ENCODE results near the gene PDE4B.

PDE4B gene

GRCh38 chr1:66271216-66271903, 478.7 kb downstream of the PDE4B start:
- DNase-seq, result no peak

DNA sequence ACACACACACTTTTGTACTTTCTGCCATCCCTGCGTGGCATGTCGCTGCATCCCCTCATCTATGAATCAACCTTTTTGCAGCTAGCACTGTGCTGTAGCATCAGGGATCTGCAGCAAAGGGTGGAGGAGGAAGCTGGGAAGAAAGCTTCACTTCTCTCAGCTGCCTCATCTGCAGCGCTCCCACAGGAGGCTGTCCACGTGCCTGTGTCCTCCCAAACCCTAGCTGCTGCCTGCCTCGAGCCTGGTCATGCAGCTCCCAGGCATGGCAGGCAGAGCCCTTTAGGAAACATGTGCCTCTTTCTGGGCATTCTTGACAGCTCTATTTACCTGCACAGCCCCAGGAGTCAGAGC, 479.2 kb downstream of the PDE4B start:
- DNase-seq, result no peak

DNA sequence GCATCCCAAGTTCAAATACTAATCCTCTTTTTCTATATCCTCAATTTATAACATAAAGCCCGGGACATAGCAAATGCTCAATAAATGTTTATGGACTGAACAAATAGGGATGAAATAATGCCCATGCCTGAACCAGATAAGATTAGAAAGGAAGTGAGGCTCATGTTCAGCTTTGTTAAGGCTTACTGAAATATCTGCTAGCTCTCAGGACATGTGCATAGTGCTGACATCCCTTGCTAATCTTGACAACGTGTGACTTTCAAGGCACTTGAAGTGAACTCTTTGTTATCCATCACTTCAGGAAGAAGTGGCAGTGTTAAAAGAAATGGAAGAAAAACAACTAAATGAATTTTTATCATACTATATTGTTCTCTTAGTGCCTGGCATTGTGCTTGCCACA, 481.0 kb downstream of the PDE4B start:
- no peak for DNase-seq

- DNase-seq, result no peak
These were observed 481.9 kb downstream of the PDE4B start for GRCh38 chr1:66274634-66275033.

DNA sequence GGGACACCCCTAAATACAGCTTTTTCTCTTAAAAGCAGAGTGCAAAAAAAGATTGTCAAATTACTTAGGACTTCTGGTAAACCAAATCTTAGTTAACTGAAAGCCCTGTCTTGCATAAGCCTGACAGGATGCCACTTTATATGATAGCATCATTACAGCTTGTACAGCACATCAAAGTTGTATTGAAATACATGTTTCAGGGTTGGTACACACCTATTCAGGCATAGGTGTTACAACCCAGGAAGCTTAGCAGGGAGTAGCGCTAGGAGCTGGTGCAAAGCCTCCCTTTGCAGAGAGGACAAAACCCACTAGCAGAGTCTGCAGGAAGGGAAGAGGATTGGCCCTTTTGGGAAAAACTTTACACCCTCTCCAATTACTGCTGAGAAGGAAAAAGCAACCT, 482.4 kb downstream of the PDE4B start:
- DNase-seq, result no peak

DNA sequence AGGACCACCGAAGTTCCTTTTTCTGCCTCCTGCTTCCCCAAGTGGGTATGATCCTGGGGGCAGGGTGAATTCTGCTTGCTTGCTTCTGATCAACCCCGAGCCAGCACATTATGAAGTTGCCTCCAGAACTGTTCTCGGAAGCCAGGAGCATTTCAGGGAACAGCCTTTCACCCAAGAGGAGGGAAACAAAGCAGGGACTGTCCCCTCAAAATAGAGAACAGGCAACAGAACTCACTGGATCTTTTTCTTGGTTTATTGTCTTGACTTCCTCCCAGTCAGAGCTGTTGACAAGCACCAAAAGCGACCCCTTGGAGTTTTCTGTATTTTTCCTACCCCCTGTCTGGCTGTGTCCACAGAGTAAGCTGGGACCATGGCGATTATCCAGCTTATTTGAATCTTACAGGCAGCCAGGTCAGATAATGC, 482.9 kb downstream of the PDE4B start:
- no peak for DNase-seq

DNA sequence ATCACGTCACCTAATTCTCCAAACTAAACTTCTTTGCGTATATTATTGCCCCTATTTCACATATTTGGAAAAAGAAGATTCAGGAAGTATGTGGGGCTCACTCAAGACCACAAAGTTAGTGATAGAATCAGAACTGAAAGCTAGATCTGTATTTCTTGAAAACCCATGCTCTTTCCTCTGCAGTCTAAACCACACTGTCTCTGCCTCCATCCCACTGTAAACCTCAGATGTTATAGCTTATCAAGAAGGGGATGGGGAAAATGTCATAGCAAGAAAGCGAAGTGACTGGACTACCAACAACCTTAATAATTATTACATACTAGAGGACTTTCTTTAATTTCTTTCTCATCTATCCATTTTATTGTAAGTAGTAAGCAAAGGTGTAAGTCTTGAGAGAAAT, 483.5 kb downstream of the PDE4B start:
- DNase-seq, result no peak

DNA sequence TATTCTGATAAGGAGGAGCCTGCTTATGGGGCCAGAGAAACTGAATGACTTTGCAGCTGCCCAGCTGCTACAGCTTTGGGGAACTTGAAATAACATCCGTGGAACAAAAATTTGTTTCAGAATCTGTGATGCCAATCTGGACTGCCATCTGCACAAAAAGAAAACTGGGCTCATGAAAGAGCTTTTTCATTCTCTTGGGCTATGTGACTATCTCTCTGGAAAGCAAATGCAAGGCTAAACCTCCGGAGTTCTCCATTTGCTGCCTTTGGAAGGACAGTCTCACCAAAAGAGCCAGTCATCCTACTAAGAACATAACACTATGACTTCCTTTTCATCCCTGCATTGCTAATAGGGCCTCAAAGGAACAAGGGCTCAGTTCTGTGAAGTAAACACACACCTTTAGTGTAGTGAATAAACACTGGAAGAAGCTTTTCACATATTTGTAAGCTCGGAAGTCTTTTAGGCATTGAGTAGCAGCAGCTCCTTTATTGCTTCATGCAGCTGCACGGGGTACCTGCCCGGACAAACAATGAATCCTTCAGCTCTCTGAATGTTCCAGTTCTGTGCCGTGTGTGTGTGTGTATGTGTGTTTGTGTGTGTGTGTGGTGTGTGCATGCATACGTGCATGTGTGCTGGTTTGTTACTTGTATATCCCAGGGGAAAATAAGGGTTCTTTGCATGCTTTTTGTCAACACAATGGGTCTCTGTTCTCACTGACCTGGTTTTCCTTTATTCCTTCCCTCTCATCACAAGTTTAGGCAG, 485.7 kb downstream of the PDE4B start:
- DNase-seq, result no peak

- no peak for DNase-seq
These were observed 489.1 kb downstream of the PDE4B start for GRCh38 chr1:66281808-66282207.

DNA sequence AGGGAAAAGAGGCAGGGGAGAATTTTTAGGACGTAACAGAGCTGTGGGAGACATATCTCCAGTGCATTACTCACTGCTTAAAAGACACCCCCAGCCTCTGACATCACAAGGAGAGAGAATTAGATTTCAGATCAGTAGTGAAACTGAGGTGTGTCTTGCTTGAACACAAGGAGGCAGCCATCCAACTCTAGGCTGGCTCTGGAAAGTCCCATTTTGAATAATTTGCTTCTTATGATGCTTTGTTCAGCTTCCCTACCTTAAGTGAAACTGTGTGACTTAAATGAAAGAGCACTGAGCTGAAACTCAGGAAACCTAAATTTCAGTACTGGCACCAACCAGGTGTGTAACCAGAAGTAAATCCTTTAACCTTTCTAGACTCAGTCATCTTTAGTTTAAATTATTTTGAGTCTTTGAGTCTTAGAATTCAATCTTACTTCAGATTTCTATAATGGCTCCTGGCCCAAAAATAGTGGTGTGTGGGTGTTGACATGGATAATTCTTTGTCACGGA, 489.7 kb downstream of the PDE4B start:
- DNase-seq, result no peak

DNA sequence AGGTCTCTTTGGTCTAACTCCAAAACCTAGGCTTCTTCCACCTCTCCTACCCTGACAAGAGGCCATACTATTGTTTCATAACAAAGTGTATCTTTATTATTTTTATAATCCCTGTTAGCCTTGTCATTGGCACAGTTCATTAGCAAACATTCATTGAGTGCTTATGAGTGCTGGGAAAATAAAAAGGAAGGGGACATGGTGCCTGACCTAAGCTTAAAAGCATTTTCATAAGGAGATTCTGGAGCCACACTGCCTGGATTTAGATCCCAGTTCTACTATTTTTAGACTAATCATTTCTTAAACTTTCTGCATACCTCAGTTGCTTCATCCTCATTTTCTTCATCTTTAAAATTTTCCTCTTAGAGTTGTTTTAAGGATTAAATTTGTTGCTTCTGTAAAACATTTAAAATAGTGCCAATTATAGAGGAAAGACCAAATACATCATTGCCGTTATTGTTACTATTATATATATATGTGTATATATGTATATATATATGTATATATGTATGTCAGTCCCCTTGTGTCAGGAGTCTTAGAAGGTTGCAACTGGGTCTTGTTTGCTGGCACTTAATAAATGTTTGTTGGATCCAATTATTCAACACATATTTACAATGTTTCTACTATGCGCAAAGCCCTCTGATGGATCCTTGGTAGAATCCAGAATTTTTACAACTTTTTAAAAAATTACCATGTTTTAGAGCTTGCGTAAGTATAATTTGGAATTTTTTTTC, 490.4 kb downstream of the PDE4B start:
- no peak for DNase-seq

DNA sequence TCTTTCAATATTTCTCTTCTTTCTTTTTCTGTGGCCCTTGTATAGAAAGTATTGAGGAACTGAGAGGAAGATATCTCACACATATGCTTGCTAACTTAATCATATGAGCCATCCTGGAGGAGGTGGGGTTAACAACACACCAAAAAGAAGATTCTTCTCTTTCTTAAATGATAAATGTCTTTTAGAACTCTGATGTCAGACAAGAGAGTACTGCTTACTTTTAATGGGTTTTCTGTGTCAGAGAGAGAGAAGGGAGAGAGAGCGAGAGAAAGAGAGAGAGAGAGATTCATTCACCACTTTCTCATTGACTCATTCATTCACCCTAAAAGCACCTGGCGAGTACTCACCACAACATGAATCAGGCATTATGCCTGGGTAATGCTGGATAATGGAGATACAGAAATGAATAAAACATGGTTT, 490.9 kb downstream of the PDE4B start:
- DNase-seq, result no peak

- no peak for DNase-seq
These were observed 492.1 kb downstream of the PDE4B start for GRCh38 chr1:66284746-66285145.

DNA sequence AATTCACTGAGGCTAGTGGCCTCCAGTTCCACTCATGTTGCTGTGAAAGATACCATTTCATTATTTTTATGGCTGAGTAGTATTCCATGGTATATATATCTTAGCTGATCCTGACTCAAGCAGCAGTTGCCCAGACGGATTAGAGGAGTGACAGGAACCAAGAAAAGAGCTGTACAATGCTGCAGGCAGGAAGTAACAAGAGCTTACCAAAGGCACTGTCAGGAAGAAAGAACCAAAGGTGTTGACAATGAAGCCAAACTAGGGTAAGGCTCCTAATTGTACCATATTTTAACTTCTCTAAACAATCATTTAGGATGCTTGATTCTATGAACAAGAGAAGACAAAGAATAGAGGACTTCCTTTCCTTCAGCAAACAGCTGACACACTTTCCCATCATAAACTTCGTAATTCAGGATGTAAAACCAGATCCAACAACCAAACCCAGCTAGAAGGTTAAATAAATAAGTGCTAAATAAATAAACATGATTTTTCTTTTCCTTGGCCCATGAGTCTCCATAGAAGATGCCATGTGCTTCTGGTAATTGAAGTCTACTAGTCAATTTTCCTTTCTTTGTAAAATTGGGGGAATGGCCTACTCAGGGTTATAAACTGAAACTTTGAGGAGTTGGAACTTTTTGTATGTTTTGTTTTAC, 493.0 kb downstream of the PDE4B start:
- no peak for DNase-seq

DNA sequence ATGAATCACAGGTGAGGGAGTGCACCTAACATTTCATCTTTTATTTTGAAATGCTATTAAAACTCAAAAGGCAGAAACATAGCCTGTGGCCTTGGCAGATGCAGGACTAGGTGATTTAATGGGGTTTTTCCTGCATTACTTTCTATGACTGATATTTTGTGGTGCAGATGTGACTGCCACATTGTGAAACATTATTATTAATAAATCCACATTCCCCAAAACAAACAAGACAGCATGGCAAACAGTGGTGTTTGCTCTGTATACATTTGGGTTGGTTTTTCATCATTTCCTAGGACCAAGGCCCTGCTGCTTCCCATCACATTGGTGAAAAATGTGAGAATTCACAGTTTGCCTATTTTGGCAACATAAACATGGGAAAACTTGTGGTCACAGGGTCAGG, 493.6 kb downstream of the PDE4B start:
- no peak for DNase-seq

GRCh38 chr1:66288048-66288447, 495.4 kb downstream of the PDE4B start:
- DNase-seq, result no peak

DNA sequence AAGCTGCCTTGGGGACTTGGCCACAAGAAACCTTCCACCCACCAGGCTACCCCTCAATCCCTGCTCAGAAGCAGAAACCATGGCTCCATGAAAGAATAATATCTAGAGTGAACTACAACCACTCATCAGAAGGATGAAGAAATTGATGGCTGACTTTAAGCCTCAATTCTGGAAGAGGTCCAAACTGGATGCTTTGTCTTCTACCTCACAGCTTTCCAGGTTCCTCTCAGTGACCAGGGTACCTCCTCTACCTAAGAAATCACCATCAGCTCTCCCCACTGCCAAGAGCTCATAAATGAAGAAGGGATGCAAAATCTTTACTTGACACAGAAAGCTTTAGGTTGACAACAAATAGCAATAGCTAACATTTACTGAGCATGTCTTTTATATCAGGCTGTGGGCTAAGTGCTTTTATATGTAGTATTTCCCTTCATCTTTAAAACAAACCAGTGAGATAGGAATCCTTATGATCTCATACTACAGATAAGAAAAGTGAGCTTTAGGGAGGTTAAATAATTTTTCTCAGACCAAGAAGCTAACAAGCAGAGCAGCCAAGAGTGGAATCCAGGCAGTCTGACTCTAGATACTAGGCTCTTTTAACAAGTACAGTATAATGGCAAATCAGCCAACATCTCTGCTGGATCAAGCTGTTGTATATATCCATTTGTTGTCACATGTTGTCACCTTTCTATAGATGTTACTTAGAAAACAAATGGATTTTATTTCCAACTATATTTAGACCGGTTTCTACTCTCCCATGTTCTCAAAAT, 498.3 kb downstream of the PDE4B start:
- DNase-seq, result no peak

DNA sequence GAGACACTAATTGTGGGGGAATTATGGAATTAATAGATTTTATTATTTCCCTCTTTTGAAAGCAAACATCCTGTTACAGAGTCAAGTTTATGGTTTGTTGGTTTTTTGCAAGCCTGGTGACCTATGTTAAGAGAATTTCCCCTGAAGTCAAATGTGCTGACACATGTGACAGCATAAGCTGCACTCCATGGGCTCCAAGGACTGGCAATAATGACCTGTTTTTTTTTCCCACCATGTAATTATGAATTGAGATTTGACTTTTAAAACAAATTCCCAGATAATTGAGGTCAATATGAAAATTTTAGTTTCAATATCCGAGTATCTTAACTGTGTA, 498.8 kb downstream of the PDE4B start:
- no peak for DNase-seq

GRCh38 chr1:66292305-66292704, 499.6 kb downstream of the PDE4B start:
- DNase-seq, result no peak

DNA sequence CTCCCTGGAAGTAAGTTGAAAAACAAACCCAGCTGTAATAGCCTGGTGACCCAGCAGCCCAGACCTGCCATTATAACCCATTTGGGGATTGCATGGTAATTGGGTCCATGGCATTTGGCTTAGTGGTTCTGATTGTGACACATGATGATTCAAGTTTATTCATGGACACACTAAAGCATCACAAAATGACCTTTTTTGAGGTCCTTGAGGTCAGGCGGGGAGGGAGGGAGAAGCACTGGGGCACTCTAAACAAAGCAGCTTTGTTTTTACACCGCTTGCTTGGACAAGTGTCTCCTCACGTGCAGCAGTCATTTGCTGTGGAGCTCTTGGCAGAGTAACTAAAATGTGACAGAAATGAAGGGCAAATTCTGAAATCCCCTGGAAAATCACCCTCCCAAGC, 500.2 kb downstream of the PDE4B start:
- no peak for DNase-seq

GRCh38 chr1:66294707-66295370, 502.1 kb downstream of the PDE4B start:
- DNase-seq, result no peak

- no peak for DNase-seq
These were observed 503.1 kb downstream of the PDE4B start for GRCh38 chr1:66295803-66296202.
